Measurements from ENCODE around the gene PRKCB.
"Not testable (repeated sequence)": the region's sequence is repeated elsewhere in the genome, so short reads cannot be mapped to it uniquely, and the experiment has no call there.

PRKCB gene

DNA sequence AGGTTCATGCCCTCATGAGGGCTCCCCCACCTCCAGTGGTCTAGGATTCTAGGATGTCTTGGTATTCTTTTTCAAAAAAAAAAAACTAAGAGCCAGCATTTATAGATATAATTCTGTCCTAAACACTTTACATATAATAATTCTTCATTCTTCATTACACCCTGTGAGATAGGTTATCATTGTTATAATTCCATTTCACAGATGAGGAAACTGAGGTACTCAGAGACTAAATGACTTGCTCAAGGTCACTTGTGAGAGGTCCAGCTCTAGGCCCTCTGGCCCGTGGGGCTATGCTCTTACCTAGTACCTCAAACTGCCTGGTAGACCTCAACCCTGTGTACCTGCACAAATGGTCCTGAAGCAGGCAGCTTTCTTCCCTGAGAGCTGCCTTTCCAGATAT, 172.2 kb downstream of the PRKCB start:
- Histone ChIP-seq H3K9me3 (ENCODE audit: low read length) (no peaks in the 10 kb centered on the region), H3K4me3 (ENCODE audit: low read length) (no peak overlapping the region), H3K27me3 (ENCODE audit: insufficient read depth, low read length) (no peaks in the 10 kb centered on the region), H3K36me3 (ENCODE audit: insufficient read depth, low read length) (no peaks in the 10 kb centered on the region), H3K4me1 (ENCODE audit: insufficient read depth, low read length) (no peaks in the 10 kb centered on the region), H2AFZ (ENCODE audit: low read depth, low read length) (no peak overlapping the region)

DNA sequence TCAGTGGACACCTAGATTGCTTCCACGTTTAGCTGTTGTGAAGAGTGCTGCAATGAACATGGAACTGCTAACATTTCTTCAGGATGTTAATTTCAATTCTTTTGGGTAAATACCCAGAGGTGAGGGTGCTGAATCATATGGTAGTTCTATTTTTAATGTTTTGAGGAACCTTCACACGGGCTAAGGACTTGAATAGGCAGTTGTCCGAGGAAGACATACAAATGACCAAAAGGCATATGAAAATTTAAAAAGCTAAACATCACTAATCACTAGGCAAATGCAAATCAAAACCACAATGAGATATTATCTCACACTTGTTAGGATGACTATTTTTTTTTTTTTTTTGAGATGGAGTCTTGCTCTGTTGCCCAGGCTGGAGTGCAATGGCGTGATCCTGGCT, 173.3 kb downstream of the PRKCB start:
- Histone ChIP-seq H3K9me3 (ENCODE audit: low read length) (no peaks in the 10 kb centered on the region), H3K4me1 (ENCODE audit: insufficient read depth, low read length) (no peaks in the 10 kb centered on the region)

DNA sequence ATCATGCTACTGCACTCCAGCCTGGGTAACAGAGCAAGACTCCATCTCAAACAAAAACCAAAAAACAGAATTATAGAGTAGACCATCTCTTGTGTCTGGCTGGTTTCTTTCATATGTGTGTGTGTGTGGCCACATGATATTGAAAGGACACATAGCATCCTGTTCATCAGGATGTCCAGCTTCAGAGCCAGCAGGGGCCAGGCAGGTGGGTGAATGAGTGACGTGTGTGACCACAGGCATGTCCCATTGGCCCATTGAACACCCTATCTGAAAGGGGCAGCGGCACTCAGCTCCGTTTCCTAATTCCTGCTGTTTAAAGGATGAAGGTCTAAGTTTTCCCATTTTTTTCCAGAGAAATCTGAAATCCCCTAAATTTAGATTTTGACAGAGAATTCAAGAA, 174.2 kb downstream of the PRKCB start:
- Histone ChIP-seq H3K9me3 (ENCODE audit: low read length) (no peaks in the 10 kb centered on the region), H3K4me3 (ENCODE audit: low read length) (no peak overlapping the region), H3K4me1 (ENCODE audit: insufficient read depth, low read length) (no peaks in the 10 kb centered on the region), H2AFZ (ENCODE audit: low read depth, low read length) (no peak overlapping the region), H3K36me3 (ENCODE audit: insufficient read depth, low read length) (no peaks in the 10 kb centered on the region), H3K27me3 (ENCODE audit: insufficient read depth, low read length) (no peaks in the 10 kb centered on the region)

More for the DNA sequence above, 173.3 kb downstream of the PRKCB start:
- no peaks in the 10 kb centered on the region for H3K36me3 ChIP-seq (ENCODE audit: insufficient read depth, low read length)
- H2AFZ ChIP-seq (ENCODE audit: low read depth, low read length), result no peak overlapping the region
- H3K27me3 ChIP-seq (ENCODE audit: insufficient read depth, low read length), result no peaks in the 10 kb centered on the region
- no peak overlapping the region for H3K4me3 ChIP-seq (ENCODE audit: low read length)

DNA sequence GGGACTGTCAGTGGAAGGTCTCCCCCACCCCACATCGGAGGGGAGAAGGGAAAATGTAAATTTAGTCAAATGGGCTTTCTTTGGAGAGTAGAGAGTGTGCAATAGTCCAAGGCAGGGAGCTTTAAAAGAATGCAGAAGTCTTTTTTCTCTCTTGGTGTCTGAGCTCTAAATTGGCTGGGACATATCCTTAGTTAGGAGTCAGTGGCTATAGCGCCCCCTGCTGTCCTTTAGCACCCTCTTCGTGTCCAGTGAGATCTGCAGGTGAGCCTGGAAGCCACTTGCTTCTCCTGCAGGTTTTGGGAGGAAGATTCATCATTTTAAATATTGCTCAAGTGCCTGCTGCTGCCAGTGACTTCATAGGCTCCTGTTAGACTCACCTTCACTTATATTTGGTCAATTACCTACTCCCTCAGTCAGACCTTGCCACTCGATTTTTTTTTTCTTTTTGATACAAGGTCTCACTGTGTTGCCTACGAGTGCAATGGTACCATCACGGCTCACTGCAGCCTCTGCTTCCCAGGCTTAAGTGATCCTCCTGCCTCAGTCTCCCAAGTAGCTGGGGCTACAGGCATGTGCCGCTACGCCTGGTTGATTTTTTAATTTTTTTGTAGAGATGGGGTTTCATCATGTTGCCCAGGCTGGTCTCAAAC, 174.8 kb downstream of the PRKCB start:
- Histone ChIP-seq H3K36me3 (ENCODE audit: insufficient read depth, low read length) (no peaks in the 10 kb centered on the region), H3K4me3 (ENCODE audit: low read length) (no peak overlapping the region)

DNA sequence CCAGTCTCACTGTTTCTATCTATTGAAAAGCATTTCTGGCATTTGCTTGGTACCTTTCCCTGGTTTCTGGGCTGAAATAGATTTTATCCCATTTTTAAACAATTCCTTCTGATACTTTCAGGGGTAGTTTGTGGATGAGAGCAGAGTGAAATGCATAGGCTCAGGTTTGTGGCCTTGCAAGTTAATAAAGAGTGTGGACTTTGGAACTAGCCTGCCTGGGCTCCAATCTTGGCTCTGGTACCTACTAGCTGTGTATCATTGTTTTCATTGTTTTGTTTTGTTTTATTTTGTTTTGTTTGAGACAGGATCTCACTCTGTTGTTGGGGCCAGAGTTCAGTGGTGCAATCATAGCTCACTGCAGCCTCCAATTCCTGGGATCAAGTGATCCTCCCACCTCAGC, 175.5 kb downstream of the PRKCB start:
- no peak overlapping the region for H2AFZ ChIP-seq (ENCODE audit: low read depth, low read length)
- no peaks in the 10 kb centered on the region for H3K27me3 ChIP-seq (ENCODE audit: insufficient read depth, low read length)
- no peaks in the 10 kb centered on the region for H3K9me3 ChIP-seq (ENCODE audit: low read length)
- H3K4me3 ChIP-seq (ENCODE audit: low read length), result no peak overlapping the region
- no peaks in the 10 kb centered on the region for H3K4me1 ChIP-seq (ENCODE audit: insufficient read depth, low read length)
- no peaks in the 10 kb centered on the region for H3K36me3 ChIP-seq (ENCODE audit: insufficient read depth, low read length)

More for the DNA sequence above, 174.8 kb downstream of the PRKCB start:
- Histone ChIP-seq H3K27me3 (ENCODE audit: insufficient read depth, low read length) (no peaks in the 10 kb centered on the region), H2AFZ (ENCODE audit: low read depth, low read length) (no peak overlapping the region), H3K9me3 (ENCODE audit: low read length) (no peaks in the 10 kb centered on the region), H3K4me1 (ENCODE audit: insufficient read depth, low read length) (no peaks in the 10 kb centered on the region)

DNA sequence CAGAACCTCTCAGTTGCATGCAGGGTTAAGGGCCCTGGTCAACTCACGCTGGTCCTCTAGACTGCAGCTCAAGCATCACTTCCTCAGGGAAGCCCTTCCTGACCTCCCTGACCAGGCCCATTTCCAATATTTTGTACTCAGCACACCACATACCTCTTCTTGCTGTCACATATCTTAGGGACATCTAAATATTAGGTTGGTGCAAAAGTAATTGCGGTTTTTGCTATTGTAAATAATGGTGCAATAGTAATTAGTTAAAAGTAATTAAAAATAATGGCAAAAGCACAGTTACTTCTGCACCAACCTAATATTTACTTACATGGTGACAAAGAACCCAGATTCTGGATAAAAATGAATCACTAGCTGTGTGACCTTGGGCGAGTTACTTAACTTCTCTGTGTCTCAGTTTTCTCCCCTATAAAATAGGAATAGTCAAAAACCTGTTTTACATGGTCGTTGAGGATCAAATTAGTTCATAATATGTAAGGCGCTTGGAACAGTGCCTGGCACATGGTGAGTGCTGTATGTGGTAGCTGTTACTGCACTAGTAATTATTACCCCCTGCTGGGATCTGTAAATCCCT, 177.4 kb downstream of the PRKCB start:
- Histone ChIP-seq H3K36me3 (ENCODE audit: insufficient read depth, low read length) (no peaks in the 10 kb centered on the region), H3K4me3 (ENCODE audit: low read length) (no peak overlapping the region), H2AFZ (ENCODE audit: low read depth, low read length) (no peak overlapping the region), H3K27me3 (ENCODE audit: insufficient read depth, low read length) (no peaks in the 10 kb centered on the region), H3K9me3 (ENCODE audit: low read length) (no peaks in the 10 kb centered on the region), H3K4me1 (ENCODE audit: insufficient read depth, low read length) (no peaks in the 10 kb centered on the region)

DNA sequence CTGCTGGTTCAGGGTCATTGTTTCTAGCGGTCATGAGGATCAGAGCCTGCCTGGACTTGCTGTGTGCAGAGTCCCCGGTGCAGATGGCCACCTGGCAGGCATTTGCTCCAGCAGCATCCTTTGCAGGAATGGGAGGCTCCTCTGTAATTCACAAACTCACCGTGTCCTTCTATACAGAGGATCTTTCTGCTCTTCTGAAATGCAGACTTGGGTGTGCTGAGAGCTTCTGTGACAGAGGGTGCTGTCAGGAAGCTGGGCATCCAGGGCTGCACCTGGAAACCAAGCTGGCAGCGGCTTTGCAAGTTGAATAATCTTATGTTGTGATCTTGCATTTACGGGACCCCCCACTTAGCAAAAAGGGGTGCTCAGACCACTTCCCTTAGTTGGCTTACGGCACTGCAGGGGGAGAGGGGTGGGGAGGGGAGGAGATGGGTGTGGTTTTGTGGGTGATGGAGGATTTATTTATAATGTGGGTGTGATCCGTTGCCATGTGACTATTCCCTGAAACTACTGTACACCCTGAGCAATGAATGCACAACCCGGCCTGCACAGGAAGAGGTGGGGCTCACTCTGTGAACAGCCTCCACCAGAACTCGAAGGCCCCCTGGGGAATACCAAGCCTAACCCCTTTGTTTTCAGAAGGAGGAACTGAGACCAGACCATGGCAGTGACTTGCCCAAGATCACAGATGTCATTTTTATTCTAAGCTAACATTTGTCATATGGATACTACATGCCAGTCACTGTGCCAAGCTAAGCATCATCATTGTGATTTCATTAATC, 178.3 kb downstream of the PRKCB start:
- H3K36me3 ChIP-seq (ENCODE audit: insufficient read depth, low read length), result no peaks in the 10 kb centered on the region
- no peak overlapping the region for H3K4me3 ChIP-seq (ENCODE audit: low read length)
- H3K4me1 ChIP-seq (ENCODE audit: insufficient read depth, low read length), result no peaks in the 10 kb centered on the region
- H3K9me3 ChIP-seq (ENCODE audit: low read length), result no peaks in the 10 kb centered on the region
- no peak overlapping the region for H2AFZ ChIP-seq (ENCODE audit: low read depth, low read length)
- H3K27me3 ChIP-seq (ENCODE audit: insufficient read depth, low read length), result no peaks in the 10 kb centered on the region

DNA sequence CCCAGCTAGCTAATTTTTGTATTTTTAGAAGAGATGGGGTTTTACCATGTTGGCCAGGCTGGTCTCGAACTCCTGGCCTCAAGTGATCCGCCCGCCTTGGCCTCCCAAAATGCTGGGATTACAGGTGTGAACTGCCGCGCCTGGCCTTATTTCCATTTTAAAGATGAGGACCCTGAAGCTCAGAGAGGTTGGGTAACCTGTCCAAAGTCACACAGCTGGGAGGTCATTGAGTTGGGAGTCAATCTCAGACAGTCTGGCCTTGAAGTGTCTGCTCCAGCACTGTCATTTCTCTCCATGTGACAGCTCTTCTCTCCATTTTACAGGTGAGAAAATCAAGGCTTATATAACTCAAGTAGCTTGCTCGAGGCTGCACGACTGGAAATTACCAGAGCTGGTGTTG, 179.2 kb downstream of the PRKCB start:
- not testable (repeated sequence) for H3K4me1 ChIP-seq (ENCODE audit: insufficient read depth, low read length); H3K4me3 ChIP-seq (ENCODE audit: low read length); H3K36me3 ChIP-seq (ENCODE audit: insufficient read depth, low read length); H3K9me3 ChIP-seq (ENCODE audit: low read length); H3K27me3 ChIP-seq (ENCODE audit: insufficient read depth, low read length); H2AFZ ChIP-seq (ENCODE audit: low read depth, low read length)

DNA sequence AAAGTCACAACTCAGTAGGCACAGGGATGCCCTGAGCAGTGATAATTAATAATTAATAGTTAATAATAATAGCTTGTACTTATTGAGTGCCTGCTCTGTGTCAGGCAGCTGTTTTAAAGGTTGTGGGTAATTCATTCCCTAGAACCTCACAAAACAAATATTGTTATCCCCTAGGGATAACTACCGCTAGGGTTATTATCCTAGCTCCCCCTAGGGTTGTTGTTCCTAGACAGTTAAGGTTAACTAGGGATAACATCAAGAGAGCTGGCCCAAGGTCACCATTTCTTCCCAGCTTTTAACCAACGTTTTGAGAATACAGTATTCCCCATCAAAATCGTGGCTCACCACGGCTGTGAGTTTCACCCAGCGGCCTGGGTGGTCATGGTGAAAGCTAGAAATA, 180.1 kb downstream of the PRKCB start:
- no peak overlapping the region for H2AFZ ChIP-seq (ENCODE audit: low read depth, low read length)
- no peak overlapping the region for H3K4me3 ChIP-seq (ENCODE audit: low read length)
- H3K4me1 ChIP-seq (ENCODE audit: insufficient read depth, low read length), result no peaks in the 10 kb centered on the region
- H3K9me3 ChIP-seq (ENCODE audit: low read length), result no peaks in the 10 kb centered on the region
- H3K27me3 ChIP-seq (ENCODE audit: insufficient read depth, low read length), result no peaks in the 10 kb centered on the region
- H3K36me3 ChIP-seq (ENCODE audit: insufficient read depth, low read length), result no peaks in the 10 kb centered on the region

DNA sequence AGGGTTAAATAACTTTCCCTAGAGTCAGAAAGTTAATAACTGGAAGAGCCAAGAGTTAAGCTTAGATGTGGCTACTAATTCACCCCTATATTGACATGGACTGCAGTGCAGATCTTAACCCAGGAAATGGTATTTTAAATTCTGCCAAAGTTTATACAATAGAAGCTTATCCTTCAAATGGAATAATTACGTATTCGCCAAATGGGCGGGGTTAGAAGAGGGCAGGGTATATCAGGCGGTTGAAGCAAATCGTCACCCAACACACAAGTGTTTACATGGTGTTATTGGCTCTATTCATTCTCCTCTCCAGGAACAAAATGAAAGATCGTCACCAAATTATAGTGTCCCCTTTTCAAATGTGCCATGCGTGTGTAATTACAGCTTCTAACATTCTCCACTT, 182.7 kb downstream of the PRKCB start:
- H3K4me3 ChIP-seq (ENCODE audit: low read length), result no peak overlapping the region
- no peaks in the 10 kb centered on the region for H3K27me3 ChIP-seq (ENCODE audit: insufficient read depth, low read length)
- H3K36me3 ChIP-seq (ENCODE audit: insufficient read depth, low read length), result no peaks in the 10 kb centered on the region
- H2AFZ ChIP-seq (ENCODE audit: low read depth, low read length), result no peak overlapping the region
- no peaks in the 10 kb centered on the region for H3K4me1 ChIP-seq (ENCODE audit: insufficient read depth, low read length)
- H3K9me3 ChIP-seq (ENCODE audit: low read length), result no peaks in the 10 kb centered on the region

DNA sequence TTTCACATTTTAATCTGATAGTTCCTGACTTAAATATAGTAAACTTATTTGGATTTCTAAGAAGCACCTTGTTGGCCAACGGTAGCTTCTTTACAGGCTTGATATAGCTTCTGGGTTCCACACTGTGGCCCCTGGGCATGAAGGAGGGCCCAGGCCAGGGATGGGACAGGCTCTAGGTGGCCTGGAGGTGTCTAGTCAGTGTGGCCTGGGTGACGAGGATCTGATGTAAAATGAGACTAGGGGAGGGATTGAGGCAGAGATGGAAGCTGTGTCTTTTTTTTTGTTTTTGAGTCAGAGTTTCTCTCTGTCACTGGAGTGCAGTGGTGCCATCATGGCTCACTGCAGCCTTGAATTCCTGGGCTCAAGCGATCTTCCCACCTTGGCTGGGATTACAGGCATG, 187.0 kb downstream of the PRKCB start:
- no peaks in the 10 kb centered on the region for H3K36me3 ChIP-seq (ENCODE audit: insufficient read depth, low read length)
- H3K4me3 ChIP-seq (ENCODE audit: low read length), result no peak overlapping the region
- H2AFZ ChIP-seq (ENCODE audit: low read depth, low read length), result no peak overlapping the region
- no peaks in the 10 kb centered on the region for H3K4me1 ChIP-seq (ENCODE audit: insufficient read depth, low read length)
- no peaks in the 10 kb centered on the region for H3K27me3 ChIP-seq (ENCODE audit: insufficient read depth, low read length)
- no peaks in the 10 kb centered on the region for H3K9me3 ChIP-seq (ENCODE audit: low read length)

DNA sequence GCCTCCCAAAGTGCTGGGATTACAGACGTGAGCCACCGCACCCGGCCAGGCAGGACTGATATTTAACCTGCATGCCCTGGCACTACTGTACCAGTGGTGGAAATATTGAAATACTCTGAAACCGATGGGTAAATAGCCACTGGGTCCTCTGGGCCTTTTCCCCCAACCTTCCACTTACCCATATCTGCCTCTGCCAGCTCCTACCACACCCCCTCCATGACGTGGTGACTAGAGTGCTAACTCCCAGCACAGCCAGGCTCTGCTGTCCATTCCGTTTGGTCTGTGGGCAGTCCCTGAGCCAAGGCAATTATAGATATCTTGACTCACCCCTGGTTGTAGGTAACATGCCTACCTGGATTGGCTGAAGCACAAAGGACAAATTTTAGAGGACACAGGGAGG, 187.8 kb downstream of the PRKCB start:
- no peak overlapping the region for H3K4me3 ChIP-seq (ENCODE audit: low read length)
- H3K9me3 ChIP-seq (ENCODE audit: low read length), result no peaks in the 10 kb centered on the region
- no peaks in the 10 kb centered on the region for H3K4me1 ChIP-seq (ENCODE audit: insufficient read depth, low read length)
- no peaks in the 10 kb centered on the region for H3K27me3 ChIP-seq (ENCODE audit: insufficient read depth, low read length)
- no peaks in the 10 kb centered on the region for H3K36me3 ChIP-seq (ENCODE audit: insufficient read depth, low read length)
- no peak overlapping the region for H2AFZ ChIP-seq (ENCODE audit: low read depth, low read length)

DNA sequence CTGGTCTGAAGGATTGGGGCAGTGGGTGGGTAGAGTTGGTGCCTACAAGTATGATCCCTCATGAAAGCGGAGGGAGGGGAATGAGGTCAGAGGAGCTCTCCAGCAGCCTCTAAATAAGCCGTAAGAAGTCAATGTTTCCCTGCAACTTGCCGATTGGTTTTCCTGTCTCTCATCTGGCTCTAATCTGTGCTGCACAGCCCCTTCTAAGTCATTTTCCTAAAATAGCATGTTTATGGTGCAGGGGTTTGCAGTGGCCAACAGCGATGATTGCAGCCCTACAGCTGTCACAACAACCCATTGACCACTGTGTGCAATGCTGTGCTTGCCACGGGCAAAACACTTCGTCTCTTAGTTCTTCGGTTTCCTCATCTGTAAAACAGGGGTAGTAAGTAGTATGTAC, 189.2 kb downstream of the PRKCB start:
- no peaks in the 10 kb centered on the region for H3K36me3 ChIP-seq (ENCODE audit: insufficient read depth, low read length)
- no peaks in the 10 kb centered on the region for H3K4me1 ChIP-seq (ENCODE audit: insufficient read depth, low read length)
- no peak overlapping the region for H3K4me3 ChIP-seq (ENCODE audit: low read length)
- H2AFZ ChIP-seq (ENCODE audit: low read depth, low read length), result no peak overlapping the region
- no peaks in the 10 kb centered on the region for H3K27me3 ChIP-seq (ENCODE audit: insufficient read depth, low read length)
- no peaks in the 10 kb centered on the region for H3K9me3 ChIP-seq (ENCODE audit: low read length)
